NCI-H1092 (cell line): ENCODE data around the gene RND1.
A peak's percentile ranks its signal among the peaks of the same experiment; 100 is the strongest.
"Not testable (repeated sequence)": the region's sequence is repeated elsewhere in the genome, so short reads cannot be mapped to it uniquely, and the experiment has no call there.

ENCODE experiments used
- DNase-seq: peaks from one replicate; lab custom pipeline; 2025; lab: John Stamatoyannopoulos, UW

RND1 gene

DNA sequence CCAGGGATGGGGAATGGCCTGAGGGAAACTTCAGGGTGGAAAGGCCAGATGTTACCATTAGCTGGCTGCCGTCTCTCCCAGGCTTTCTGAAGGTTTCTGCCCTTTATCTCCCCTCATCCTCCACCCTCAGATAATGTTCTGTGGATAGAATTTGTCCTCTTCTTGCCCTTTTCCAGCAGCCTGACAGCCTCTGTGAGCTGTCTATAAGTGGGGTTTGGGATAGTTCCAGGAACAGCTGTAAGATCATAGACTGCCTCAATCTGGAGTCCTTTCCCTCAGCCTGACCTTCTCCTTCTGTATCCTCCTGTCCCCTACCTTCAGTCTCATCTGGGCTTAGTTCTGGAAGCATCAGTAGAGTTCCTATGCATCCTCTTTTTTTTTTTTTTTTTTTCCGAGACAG is 2.8 kb upstream of the RND1 start:
- no peak for DNase-seq

- DNase-seq = no peak
Measured at GRCh38 chr12:48866052-48866711, 512 bp upstream of the RND1 start.

DNA sequence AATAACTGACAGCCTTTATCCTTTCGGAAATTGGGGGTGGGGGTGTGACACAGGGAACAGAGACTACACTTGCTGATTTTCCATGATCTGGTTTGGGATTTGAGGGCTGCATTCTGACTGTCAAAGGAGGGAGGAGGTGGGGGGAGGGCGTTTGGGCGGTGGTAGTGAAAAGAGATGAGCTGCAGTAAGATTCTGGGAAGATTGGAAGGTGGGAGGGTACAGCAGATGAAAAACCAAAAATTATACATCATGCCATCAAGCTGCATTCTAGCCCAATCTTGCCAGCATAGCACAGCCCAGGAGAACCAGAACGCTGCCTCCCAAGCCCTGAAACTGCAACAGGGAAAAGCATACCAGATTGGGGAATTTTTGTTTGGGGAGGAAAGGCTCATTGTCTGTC is 2.4 kb downstream of the RND1 start:
- no peak for DNase-seq

DNA sequence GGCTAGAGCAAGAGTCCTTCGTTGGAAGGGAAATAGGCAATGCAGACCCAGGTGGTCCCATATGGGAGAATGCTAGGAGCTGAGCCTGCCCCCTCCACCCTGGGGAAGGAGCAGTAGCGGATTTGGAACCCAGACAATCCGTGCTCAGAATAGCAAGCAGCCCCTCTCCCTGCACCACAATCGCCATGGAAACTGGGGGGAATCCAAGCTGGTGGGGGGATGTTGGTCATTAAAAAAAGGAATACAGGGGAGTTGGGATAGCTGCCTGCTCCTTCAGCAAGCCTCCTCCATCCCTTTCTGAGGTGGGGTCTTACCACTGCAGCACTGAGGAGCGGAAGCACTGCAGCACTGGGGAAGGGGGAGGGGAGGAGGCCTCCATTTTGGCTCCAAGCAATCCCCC is 2.9 kb downstream of the RND1 start:
- DNase-seq = no peak

GRCh38 chr12:48861111-48861510 is 4.6 kb downstream of the RND1 start:
- DNase-seq = no peak

- DNase-seq = not testable (repeated sequence)
Measured at GRCh38 chr12:48860236-48860635, 5.4 kb downstream of the RND1 start.

DNA sequence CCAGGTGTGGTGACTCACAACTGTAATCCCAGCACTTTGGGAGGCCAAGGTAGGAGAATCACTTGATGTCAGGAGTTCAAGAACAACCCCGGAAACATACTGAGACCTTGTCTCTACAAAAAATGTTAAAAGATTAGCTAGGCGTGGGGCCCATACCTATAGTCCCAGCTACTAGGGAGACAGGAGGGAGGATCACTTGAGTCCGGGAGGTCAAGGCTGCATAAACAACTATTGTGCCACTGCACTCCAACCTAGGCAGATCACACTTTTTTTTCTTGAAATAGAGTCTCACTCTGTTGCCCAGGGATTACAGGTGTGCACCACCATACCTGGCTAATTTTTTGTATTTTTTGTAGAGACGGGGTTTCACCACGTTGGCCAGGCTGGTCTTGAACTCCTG is 6.1 kb downstream of the RND1 start:
- DNase-seq = no peak

GRCh38 chr12:48858043-48858442 is 7.6 kb downstream of the RND1 start:
- DNase-seq = no peak

GRCh38 chr12:48857278-48857994 is 8.2 kb downstream of the RND1 start:
- no peak for DNase-seq

- no peak for DNase-seq
Measured at GRCh38 chr12:48856379-48856778, 9.3 kb downstream of the RND1 start.

DNA sequence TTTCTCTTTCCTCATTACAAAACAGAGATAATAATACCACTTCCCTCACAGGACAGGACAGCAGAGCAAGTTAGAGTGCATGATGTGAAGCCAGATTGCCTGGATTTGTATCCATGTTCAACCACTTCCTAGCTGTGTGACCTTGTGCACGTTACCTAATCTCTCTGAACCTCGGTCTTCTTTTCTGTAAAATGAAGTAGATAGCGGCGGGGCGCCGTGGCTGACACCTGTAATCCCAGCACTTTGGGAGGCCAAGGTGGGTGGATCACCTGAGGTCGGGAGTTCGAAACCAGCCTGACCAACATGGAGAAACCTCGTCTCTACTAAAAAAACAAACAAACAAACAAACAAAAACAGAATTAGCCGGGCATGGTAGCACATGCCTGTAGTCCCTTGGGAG is 10.7 kb downstream of the RND1 start:
- not testable (repeated sequence) for DNase-seq

- DNase-seq = no peak
Measured at GRCh38 chr12:48854488-48854887, 11.2 kb downstream of the RND1 start.

DNA sequence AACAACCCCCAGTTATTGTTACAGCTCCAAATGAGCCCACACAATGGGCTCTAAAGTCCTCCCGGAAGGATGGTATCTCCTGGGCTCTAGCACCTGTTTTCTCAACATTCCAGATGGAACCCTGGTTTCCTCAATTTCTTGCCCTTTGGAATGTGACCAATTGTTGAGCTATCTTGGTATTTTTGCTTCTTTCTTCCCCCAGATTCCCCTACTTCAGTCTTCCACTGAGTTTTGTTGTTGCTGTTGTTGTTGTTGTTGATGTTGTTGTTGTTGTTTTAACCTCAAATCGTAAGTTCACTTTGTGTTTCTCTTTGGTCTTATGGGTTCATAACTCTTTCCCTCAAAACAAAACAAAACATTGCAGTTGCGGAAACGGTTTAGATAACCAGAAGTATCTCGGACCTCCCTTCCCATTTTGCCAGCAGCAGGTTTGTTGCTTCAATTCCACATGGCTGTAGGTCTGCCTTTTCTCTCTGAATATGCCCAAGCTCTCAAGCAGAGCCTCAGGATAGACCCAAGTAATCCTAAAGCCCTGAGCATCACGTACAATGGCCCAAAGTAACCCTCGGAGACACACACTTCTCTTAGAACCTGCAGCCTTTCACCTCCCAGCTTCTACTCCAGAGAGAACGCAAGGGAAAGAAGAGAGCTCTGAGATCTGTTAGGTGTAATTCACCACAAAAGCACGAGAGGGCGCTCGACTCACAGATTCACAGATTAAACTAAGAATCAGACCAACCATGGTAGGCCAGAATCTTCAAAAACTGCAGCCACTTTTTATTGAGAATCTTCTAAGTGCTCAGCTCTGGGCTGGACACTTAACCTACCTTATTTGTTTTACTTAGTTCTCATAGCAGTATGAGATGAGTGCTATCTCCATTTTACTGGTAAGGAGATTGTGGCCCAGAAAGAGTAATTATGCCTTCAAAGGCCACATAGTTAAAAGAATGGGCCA is 12.7 kb downstream of the RND1 start:
- DNase-seq = peak; percentile 67

DNA sequence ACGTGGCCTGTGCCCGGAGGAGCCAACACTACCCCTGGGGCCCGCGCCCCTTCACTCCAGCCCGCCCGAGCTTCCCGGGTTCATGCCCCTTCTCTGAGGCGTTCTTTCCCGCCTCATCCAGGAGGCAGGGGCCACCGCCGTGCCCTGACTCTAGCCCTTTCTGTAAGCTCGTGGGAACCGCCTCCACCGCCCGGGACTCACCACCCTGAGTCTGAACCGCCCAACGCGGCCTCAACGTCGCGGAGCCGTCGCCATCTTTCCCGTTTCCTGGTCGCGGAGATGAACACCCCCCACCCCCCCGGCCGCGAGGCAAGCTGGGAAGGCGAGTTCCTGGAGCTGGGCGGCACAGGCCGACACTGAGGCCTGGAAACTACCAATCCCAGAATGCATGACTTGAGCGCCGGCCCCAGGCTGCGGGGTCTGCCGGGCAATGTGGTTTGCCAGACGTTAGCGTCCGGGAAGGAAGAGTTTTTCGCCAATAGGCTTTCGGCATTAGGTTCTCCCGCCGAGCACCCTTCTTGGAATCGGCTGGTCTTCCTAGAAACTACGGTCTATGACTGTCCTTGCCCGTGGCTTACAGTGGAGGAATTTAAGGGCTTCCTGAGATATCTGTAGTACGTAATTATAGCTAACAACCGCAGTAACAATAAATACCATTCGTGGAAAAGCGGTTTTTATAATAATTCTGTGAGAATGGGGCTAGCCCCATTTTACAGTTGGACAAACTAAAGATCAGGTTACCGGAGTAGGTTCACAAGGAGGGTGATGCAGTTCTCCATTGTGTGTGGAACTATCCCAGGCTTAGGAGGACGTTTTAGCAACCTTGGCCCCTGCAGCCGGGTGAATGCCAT is 13.6 kb downstream of the RND1 start, which contains the start of gene DDX23:
DDX23 (minus strand) TSS at position 281 of the 851 bp plus-strand sequence. CDS start 6,381 bp downstream, outside the sequence.
- DNase-seq = peak; percentile 91

GRCh38 chr12:48842021-48842420 is 23.6 kb downstream of the RND1 start:
- DNase-seq = not testable (repeated sequence)

GRCh38 chr12:48838048-48838447 is 27.6 kb downstream of the RND1 start:
- DNase-seq = no peak

GRCh38 chr12:48832321-48833060 is 33.2 kb downstream of the RND1 start:
- DNase-seq = no peak

DNA sequence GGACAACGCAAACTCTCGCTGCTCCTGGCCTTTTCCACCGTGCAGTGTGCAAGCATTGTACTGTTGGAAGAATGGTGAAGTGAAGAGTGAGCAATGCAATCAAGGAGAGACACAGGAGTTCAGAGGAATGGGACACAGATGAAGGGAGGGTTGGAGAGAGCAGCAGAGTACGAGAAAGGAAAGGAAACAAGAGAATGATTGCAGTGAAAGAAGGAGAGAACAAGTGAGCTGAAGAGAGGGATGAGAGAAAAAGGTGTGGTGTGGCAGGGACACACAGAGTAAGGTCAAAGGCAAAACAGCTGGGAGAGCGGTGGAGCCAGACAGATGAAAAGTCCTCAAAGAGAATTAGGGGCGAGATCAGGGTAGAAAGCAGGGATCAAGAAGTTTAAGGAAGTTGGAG is 34.4 kb downstream of the RND1 start:
- DNase-seq = no peak

GRCh38 chr12:48828841-48829575 is 36.7 kb downstream of the RND1 start:
- DNase-seq = no peak

DNA sequence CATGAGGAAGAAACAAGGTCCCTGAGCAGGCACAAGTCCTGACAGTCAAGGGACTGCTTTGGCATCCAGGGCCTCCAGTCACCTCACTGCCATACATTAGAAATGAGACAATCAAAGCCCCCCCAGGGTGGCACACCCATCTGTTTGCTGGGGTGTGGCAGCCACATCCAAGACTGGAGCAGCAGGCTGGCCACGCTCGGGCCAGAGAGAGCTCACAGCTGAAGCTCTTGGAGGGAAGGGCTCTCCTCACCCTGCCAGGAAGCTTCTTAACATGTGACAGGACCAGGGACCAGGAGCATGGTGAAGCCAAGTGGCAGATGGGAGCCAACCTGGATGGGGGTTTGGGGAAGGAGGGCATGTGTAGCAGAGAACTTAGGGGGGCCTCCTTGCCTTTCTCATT is 37.4 kb downstream of the RND1 start:
- DNase-seq = no peak
